KMS-11 (cell line): ENCODE data around the gene PDE6C.

Experiments
- H2AFZ ChIP-seq: fragments of 200-600 bp; sonication (generic); 2 replicates; pipeline ENCODE4 v1.6.1; 2016; ENCODE audit warnings: antibody characterized with exemption, mixed run types, low read depth
- H3K27ac ChIP-seq: fragments of 200-600 bp; sonication (generic); 2 replicates; pipeline ENCODE4 v1.6.1; 2016; ENCODE audit warnings: mild to moderate bottlenecking, mixed run types
- H3K27me3 ChIP-seq: fragments of 200-600 bp; sonication (generic); 2 replicates; pipeline ENCODE4 v1.6.1; 2017; ENCODE audit warnings: mild to moderate bottlenecking, low read depth, mixed run types, moderate library complexity; ENCODE audit not compliant: insufficient read depth
- H3K36me3 ChIP-seq: fragments of 200-600 bp; sonication (generic); 2 replicates; pipeline ENCODE4 v1.6.1; 2017; ENCODE audit warnings: mild to moderate bottlenecking, mixed run types; ENCODE audit not compliant: insufficient read depth
- H3K4me1 ChIP-seq: fragments of 200-600 bp; sonication (generic); 2 replicates; pipeline ENCODE4 v1.6.1; 2016; ENCODE audit warnings: mild to moderate bottlenecking, low read depth, mixed run types; ENCODE audit not compliant: poor library complexity, severe bottlenecking
- H3K4me2 ChIP-seq: fragments of 200-600 bp; sonication (generic); 2 replicates; pipeline ENCODE4 v1.7.0; 2016; ENCODE audit warnings: mild to moderate bottlenecking, mixed run types
- H3K4me3 ChIP-seq: fragments of 200-600 bp; sonication (generic); IDR thresholded peaks from 2 replicates; pipeline ENCODE4 v1.6.1; 2017; ENCODE audit warnings: low read depth, low read length, mixed read lengths; ENCODE audit not compliant: insufficient read depth
- H3K79me2 ChIP-seq: fragments of 200-600 bp; sonication (generic); 2 replicates; pipeline ENCODE4 v1.6.1; 2016; ENCODE audit warnings: low read depth, mixed run types; ENCODE audit not compliant: insufficient read depth
- H3K9ac ChIP-seq: fragments of 200-600 bp; sonication (generic); 2 replicates; pipeline ENCODE4 v1.6.1; 2016; ENCODE audit warnings: mild to moderate bottlenecking, mixed run types
- H4K20me1 ChIP-seq: fragments of 200-600 bp; sonication (generic); 2 replicates; pipeline ENCODE4 v1.6.1; 2016; ENCODE audit warnings: mild to moderate bottlenecking, mixed run types; ENCODE audit not compliant: insufficient read depth
- CTCF ChIP-seq: fragments of 200-600 bp; sonication (generic); conservative IDR thresholded peaks from 2 replicates; pipeline ENCODE4 v1.6.1; 2017; ENCODE audit warnings: low read depth, mild to moderate bottlenecking, antibody characterized with exemption, low read length, moderate library complexity, mixed read lengths

PDE6C gene

GRCh38 chr10:93594518-93594917 lies 17.8 kb upstream of the PDE6C start:
- Histone ChIP-seq H3K27ac (no peak overlapping the region), H3K79me2 (no peaks in the 10 kb centered on the region), H3K4me1 (no peaks in the 10 kb centered on the region), H3K4me2 (no peak overlapping the region), H2AFZ (no peak overlapping the region), H3K4me3 (no peak overlapping the region), H3K9ac (no peak overlapping the region), H3K27me3 (no peaks in the 10 kb centered on the region), H4K20me1 (no peaks in the 10 kb centered on the region), H3K36me3 (no peaks in the 10 kb centered on the region)
- TF ChIP-seq CTCF: no peak

GRCh38 chr10:93595378-93596161 lies 16.8 kb upstream of the PDE6C start:
- Histone ChIP-seq H3K9ac (no peak overlapping the region), H3K4me3 (no peak overlapping the region), H3K4me2 (no peak overlapping the region), H3K36me3 (no peaks in the 10 kb centered on the region), H3K27ac (no peak overlapping the region), H3K4me1 (no peaks in the 10 kb centered on the region), H3K79me2 (no peaks in the 10 kb centered on the region), H2AFZ (no peak overlapping the region), H4K20me1 (no peaks in the 10 kb centered on the region), H3K27me3 (no peaks in the 10 kb centered on the region)
- TF ChIP-seq CTCF: no peak

GRCh38 chr10:93596539-93596938 lies 15.8 kb upstream of the PDE6C start:
- no peak overlapping the region for H3K4me2 ChIP-seq
- no peak overlapping the region for H2AFZ ChIP-seq
- H3K4me1 ChIP-seq: no peaks in the 10 kb centered on the region
- no peaks in the 10 kb centered on the region for H3K27me3 ChIP-seq
- no peak overlapping the region for H3K4me3 ChIP-seq
- H3K9ac ChIP-seq: no peak overlapping the region
- no peaks in the 10 kb centered on the region for H3K79me2 ChIP-seq
- TF ChIP-seq CTCF: no peak
- H3K27ac ChIP-seq: no peak overlapping the region
- no peaks in the 10 kb centered on the region for H4K20me1 ChIP-seq
- H3K36me3 ChIP-seq: no peaks in the 10 kb centered on the region

- H3K36me3 ChIP-seq: no peaks in the 10 kb centered on the region
- H2AFZ ChIP-seq: no peak overlapping the region
- no peak overlapping the region for H3K4me3 ChIP-seq
- no peak overlapping the region for H3K9ac ChIP-seq
- no peak overlapping the region for H3K4me2 ChIP-seq
- no peaks in the 10 kb centered on the region for H3K4me1 ChIP-seq
- no peak for TF ChIP-seq CTCF
- no peak overlapping the region for H3K27ac ChIP-seq
- no peaks in the 10 kb centered on the region for H3K27me3 ChIP-seq
- H4K20me1 ChIP-seq: no peaks in the 10 kb centered on the region
- H3K79me2 ChIP-seq: no peaks in the 10 kb centered on the region
Measured at GRCh38 chr10:93597075-93597599, 15.2 kb upstream of the PDE6C start.
